ENCODE results near the gene ADAMTS6. TPM values are rescaled to one million over a fixed set of nuclear protein-coding genes. Genes with fewer than 3 reads are reported as not detected.
"Not testable (repeated sequence)": the region's sequence is repeated elsewhere in the genome, so short reads cannot be mapped to it uniquely, and the experiment has no call there.

The ADAMTS6 gene
- polyA plus RNA-seq, 3 donors, result 1.3 to 2.1 (median 2.0) TPM

DNA sequence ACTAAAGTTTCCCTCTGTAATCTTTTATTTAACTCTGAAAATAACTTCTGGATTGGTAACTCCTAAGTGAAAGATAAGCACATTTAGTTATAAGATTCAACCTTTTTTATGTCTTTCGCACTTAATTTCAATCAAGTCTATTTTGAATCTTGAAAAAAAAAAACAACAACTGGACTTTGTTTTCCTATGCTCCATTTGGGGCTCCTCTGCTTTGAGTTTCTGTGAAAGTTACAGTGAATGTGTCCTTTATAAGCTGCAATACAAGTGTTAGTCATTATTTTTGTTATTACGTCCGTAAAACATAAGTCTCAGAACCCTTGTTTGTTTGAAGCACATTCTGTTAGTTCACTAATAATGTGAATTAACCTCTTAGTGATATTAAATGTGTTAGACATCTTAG lies 276.8 kb downstream of the ADAMTS6 start:
- DNase-seq (ENCODE audit: low read depth in 3 of 3, low spot score in 2 of 3), result no peak

DNA sequence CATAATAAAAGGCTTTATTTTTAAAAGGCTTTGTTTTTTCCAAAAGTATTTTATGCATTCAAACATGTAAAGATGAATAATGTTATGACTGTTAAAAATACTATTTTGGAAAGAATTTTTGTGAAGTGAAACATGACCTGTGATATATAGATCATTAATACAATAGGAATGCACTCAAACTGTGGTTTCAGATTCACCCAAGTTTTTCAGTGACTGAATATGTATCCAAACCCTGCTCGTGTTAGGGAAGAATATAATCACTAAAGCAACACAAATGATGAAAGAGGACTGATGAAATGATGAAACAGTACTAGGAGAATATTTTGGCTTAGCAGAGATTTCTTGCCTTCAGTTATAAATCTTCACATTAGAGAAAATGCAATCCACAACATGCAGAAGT lies 278.0 kb downstream of the ADAMTS6 start:
- DNase-seq (ENCODE audit: low read depth in 3 of 3, low spot score in 2 of 3), result no peak

DNA sequence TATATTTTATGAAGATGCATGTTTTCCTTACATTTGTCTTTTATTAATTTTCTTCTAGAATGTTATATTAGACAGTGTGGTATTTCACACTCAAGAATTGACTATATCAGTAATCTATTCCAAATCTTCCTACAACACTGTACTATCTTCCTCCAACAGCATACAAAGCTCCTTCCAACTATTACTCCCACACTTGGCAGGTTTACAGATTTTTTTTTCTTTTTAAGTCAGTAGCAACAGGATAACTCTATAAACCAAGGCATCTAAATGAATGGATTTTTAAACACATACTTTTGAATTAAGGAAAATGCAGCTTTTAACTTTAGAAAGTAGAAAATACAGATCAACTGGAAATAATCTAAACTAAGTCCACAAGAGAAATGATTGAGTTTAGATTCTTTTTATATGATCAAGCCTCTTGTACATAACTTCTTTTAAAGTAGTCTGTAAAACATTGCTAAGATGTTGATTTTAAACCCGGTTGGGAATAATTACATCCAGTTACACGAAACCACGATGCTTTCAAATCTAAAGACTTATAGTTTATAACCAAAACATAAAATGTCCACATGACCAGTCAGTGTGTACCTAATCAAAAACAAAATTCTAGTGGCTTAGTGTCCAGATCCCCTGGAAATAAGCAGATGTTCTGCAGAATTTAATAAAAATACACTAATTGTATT lies 281.6 kb downstream of the ADAMTS6 start:
- DNase-seq (ENCODE audit: low read depth in 3 of 3, low spot score in 2 of 3), result no peak

DNA sequence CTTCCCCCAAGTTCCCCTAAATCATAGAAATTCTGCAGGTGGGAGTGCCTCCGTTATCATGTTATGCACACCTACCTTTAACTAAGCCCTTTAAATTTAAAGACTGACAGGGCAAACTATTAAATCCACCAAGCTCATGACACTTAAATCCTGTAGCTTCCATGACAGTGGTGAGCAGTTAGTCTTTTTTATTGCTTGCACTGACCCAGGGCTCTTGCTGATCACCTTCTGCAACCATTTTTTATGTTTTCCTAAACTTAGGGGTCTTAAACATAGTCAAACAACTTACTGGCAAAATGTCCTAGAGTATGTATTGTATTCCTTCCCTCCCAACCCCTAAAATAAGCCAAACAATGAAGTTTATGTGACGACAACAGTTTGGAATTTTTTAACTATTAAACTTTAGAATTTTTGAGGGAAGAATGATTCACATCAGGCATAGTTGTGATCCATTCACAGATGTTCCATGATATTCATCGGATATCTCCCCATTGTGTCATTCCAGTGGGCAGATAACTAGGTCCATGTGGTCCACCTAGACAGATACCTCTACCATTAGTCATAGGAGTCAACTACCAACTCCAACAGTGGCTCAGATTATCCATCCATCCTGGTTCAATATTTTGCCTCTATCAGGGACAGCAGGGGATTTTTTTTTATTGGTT lies 283.1 kb downstream of the ADAMTS6 start:
- no peak for DNase-seq (ENCODE audit: low read depth in 3 of 3, low spot score in 2 of 3)

DNA sequence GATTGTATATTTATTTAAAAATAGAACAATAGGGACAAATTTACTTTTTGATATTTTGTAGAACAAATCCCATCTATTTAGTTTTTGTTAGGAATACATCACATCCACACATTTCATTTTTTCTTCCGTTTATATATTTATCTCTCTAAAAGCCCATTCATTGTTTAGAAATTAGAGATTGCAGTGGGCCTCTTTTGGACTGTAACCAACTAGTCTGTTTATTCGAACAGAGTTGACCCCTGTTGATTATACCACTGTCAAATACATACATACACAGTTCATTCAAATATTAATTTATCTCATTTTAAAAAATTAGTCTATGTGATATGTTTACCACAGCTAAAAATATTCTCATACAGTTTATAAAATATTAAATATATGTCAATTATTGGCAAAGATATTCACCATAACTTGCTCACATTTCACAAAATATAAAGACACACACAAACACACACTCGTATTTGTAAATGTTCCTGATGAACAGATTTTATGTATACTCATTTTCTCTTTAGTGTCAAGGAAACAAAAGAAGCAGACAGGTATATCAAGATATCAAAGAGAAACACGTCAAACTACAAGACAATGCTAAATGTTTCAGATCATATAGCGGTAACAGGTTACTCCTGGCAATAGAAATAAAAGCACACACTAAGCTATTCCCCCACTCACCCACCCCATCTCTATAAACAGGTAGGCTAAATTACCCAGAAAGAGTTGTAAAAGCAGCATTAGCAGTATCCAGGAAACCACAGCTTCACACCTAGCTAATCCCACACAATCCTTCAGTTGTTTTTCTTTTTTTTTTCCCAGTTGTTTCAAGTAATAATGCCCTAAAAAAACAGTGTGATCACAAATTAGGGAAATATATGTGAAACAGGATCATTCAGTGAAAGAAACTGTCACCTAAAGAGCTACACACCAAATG lies 283.9 kb downstream of the ADAMTS6 start:
- no peak for DNase-seq (ENCODE audit: low read depth in 3 of 3, low spot score in 2 of 3)

DNA sequence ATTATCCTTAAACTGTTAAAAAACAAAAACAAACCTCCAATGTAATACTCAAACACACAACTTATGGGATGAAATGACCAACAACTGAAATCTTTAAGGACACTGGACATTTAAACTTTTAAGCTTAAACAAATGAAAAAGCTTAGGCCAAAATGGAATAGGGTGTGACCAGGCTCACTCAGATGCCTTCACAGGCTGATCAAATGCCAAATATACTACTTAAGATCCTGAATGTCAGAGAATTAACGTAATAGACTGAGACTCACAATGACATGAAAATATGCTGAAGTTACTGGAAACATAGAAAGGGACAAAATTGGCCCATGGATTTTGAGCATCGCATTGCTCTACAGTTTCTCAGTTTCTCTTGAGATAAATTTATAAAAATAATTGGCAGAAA lies 286.8 kb downstream of the ADAMTS6 start:
- no peak for DNase-seq (ENCODE audit: low read depth in 3 of 3, low spot score in 2 of 3)

DNA sequence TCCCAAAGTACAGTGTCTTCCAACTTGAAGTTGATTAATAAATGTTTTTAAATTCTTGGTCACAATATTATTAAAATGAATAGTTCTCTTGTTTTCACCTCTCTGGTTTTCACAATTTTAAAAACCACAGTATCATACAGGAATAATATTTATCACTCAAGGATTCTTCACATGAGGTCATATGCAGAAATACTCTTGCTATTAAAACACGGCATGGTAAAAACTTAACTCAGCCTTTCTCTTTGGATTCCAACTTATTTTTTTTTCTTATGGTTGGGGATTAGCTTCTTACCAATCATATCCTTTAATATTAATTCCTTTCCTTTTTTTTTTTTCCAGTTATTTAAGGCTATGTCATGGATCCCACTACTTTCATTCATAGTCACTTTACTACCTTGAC lies 289.4 kb downstream of the ADAMTS6 start:
- no peak for DNase-seq (ENCODE audit: low read depth in 3 of 3, low spot score in 2 of 3)

DNA sequence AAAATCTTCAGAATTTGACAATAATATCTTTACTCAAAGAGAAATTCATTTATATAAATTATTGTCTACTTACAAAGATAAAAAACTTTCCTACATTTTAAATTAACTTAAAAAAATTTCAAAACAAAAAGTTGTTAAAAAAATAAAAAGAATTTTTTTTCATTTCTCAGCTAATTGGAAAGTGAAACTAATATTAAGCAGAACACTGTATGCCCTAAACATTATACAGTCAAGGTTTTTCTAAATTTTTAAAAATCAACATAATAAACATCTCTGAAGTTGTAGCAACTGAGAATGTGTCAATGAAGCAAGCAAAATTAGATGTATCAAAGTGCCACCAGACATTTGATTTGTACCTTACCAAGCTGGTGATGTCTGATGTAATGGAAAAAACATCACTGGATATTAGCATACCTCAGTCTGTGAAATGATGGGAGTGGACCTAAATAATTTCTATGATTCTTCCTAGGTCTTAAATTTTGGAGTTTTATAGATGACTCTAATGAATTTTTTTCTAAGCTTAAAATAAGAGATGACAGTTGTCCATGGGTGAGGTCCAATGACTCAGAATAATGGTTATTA lies 290.1 kb downstream of the ADAMTS6 start:
- no peak for DNase-seq (ENCODE audit: low read depth in 3 of 3, low spot score in 2 of 3)

DNA sequence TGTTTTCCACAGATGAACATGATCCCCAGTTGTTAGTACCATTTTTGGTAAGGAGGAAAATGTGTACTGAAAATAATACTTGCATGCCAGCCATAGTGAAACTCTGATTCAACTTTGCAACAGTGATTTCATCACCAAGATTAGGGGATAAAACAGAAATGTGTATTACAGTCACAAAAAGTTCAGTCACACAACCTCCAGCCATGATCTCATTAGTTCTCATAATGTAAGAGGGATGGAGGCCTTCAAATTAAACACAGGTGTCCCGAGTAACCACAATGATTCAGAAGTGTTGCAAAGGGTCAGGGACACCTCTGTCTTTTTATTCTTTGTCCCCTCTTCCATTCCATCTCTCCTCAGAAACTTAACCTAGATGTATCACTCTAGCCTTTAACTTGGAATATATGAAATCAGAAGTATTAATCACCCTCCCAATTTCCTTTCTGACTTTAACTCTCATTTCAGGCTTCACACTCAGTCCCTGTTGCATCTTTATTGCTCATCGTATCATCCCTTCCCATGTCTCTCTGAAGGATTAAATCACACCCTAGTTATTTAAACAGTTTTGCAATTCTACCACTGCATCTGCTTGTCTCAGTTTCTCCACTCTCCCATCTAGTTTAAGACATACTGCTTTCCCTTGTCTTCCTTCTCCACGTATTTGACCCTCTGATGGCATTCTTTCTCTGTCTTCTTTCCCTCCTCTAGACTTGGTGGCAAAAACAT lies 291.2 kb downstream of the ADAMTS6 start:
- DNase-seq (ENCODE audit: low read depth in 3 of 3, low spot score in 2 of 3), result no peak

DNA sequence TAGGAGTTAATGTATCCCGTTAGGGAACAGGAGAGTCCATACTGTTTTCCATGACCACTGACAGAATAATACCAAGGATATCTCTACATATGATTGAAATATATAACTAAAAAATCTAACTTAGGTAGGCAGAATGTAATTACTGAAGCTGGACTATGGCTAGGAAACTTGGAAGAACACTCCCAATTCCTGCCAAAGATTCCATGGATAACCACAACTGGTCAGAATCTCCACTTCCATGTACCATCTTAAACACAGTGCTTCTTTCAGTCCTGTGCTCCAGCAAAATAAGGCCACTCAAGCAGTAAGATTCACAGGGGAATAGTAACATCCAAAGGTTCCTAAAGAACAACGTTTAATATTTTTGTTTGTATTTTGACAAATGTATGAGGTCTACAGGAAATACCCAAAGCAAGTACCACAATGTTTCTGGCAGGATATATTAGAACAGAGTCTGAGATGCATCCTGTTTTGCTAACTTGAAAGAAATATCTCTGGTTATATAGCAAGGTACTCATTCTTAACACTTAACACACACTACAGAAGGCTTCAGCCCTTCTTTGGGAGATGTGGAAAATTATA lies 295.0 kb downstream of the ADAMTS6 start:
- DNase-seq (ENCODE audit: low read depth in 3 of 3, low spot score in 2 of 3), result no peak

DNA sequence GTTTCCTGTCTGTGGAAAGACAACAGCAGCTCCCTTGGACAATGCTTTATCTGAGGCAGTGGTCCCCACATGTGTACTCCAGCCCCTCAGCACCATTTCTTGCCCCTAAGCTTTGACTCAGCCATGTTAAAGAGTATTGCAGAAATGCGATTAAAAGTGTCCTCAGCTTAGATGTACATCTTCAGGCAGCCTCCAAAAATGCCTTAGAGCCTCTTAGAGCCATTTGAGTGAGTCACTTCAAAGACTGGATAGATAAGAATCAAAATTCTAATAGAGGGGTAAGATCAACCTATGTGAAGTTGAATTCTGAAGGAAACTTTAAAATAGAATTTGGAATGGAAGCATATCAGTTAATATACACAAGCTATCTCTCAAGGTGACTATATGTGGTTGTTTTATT lies 296.3 kb downstream of the ADAMTS6 start:
- no peak for DNase-seq (ENCODE audit: low read depth in 3 of 3, low spot score in 2 of 3)

DNA sequence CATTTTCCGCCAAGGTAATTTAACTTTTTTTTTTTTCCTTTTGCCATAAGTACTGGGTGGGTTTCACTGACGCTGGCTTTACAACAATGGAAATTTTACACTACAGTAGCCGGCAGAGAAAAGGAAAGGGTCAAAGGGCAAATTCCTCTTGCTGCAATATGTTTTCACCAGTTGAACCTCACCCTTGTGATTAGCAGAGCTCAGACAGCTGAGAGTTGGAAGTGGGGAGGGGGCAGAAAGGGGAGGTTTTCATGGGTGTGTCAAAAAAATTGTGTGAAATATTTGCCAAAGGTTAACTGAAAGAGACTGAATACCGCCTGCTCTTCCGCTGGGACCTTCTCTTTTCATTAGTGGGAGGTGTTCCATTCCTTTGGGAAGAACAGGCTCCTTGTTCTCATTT lies 296.9 kb downstream of the ADAMTS6 start:
- DNase-seq (ENCODE audit: low read depth in 3 of 3, low spot score in 2 of 3), result no peak

DNA sequence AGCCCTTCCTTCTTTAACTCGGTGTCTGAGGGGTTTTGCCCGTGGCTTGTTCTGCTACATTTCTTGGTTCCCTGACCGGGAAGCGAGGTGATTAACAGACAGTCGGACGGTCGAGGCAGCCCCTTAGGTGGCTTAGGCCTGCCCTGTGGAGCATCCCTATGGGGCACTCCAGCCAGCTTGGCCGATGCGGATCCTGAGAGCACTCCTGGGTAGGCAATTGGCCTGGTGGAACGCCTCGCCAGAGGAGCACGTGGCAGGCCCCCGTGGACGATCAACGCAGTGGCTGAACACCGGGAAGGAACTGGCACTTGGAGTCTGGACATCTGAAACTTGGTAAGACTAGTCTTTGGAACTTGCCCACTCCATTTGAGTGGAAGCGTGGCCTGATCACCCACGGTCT lies 307.5 kb downstream of the ADAMTS6 start:
- DNase-seq (ENCODE audit: low read depth in 3 of 3, low spot score in 2 of 3), result not testable (repeated sequence)

DNA sequence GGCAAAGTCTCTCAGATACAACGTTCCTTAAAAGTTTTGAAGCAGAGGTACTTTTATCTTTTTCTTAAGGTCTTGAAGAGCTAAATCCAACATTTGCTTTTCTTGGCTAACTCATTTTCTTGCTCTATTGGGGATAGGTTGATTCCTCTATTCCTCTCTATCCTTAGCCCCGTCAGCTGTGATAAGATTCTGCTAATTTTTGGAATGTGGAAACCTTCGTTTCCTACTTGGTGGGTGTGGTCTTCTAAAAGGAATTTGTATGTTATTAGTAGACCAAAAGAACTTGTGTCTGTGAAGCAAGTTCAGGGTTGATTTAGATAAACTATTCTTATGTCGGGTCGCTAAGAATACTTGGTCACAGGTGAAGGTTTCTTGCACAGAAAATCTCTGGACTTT lies 308.6 kb downstream of the ADAMTS6 start:
- no peak for DNase-seq (ENCODE audit: low read depth in 3 of 3, low spot score in 2 of 3)

DNA sequence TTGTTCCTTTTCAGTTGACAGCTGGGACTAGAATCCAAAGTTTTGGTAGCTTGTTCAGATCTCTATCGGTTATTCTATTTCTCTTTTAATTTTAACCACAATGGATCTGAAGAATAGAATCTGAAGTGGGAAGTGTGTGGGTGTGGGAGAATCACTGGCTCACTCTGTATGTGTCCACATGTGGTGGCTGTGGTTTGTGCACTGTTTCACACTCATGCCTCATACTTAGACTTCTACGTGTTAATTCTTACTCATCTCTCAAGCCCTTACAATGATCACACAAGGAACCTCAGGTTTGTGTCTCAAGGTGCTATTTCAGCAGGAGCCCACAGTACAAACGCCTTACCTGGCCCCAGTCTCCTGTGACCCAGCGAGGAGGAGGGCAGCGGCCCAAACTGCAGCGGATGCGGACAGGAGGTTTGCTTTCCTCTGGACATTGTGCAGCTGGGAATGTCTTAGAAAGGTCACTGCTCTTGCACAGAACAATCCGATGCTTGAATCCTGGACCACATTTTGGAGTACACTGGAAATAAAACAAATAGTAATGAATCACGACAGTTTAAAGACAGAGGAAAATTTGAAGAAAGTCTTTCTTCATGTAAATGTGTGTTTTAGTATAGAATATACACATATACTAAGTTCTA lies 309.1 kb downstream of the ADAMTS6 start:
- no peak for DNase-seq (ENCODE audit: low read depth in 3 of 3, low spot score in 2 of 3)

DNA sequence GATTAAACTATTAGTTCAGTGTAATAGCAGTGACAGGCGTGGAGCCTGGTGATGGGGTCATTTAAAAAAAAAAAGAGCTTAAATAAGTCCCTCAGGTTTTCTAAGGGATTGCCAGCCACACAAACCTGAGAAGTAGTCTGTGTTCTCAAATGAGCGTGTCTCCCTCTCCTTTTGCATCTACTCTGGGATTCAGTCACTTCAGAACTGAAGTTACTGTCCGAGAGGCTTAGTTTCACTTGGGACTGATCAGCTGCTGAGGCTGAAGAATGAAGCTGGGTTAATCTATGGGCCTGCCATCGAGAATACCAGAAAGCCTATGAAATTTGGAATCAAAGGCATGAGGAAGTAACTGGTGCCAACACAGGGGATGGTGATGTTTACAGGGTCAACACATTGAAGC lies 310.1 kb downstream of the ADAMTS6 start:
- DNase-seq (ENCODE audit: low read depth in 3 of 3, low spot score in 2 of 3), result no peak

DNA sequence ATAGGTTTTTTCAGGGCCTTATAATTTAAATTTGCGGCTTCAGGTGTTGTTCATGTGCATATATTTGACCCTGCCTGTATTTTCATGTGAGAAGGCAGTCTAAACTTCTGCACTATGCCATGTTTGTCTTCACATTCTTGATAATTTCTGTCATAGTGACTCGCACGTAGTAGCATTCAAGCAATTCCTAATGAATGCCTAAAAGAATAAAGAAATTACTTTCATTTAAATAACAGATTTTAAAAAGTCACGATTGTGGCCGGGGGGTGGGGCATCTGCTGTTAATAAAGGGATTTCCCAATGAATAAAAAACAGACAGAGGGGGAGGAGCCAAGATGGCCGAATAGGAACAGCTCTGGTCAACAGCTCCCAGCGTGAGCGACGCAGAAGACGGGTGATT lies 318.0 kb downstream of the ADAMTS6 start:
- no peak for DNase-seq (ENCODE audit: low read depth in 3 of 3, low spot score in 2 of 3)

DNA sequence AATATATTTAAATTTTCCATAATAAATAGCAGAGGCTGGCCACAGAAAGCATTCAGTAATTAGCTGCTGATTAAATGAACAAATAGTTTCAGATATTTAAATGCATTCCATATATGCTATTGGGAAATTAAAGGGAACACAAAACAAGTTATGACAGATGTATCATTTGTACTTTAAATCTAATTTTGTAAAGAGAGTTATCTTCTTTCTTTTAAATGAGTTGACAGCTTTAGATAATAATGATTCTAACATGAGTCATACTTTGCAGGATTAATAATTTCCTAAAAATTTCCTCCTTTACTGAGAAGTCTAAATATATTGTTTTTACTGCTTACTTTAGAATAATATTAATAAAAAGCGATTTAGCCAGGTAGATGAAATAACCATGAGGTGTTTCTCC lies 320.1 kb downstream of the ADAMTS6 start:
- DNase-seq (ENCODE audit: low read depth in 3 of 3, low spot score in 2 of 3), result no peak

DNA sequence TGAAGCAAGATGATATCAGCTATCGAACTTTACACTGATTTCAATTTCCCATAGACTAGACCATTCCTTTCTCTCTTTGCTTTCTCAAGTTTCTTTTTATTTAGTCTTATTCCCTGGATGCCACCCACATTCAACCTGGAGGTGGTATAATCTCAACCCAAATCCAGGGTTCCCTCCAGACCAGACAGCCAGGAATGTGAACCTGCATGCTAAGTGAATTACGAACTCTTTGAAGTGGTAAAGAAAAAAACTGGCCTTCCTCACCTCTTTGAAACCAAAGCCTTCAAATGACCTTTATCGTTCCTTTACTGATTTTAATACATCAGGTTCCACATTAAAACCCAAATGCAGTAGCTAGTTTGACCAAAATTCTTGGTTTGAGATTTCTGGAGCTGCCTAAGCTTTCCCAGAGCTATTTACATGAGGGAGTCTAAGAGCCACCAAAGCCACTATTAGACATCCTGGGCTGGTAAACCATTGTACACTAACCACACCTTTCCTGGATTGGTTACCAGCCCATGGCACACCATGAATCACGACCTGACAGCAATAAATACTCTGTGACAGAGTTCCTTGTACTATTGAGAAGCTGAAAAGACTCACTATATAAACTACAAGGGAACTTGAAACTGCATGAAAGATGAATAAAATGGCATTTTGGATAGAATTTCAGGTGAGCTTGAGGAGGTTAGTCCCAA lies 323.7 kb downstream of the ADAMTS6 start:
- no peak for DNase-seq (ENCODE audit: low read depth in 3 of 3, low spot score in 2 of 3)
